C4-2B (cell line): ENCODE measurements around the gene TTC31.

Experiments
- ZFX ChIP-seq: fragments of 450-650 bp; IDR thresholded peaks from 2 replicates; pipeline ENCODE4 v1.6.1; 2017
- TF ChIP-seq, protein P1 (sequence below): fragments of 450-650 bp; conservative IDR thresholded peaks from 2 replicates; pipeline ENCODE4 v1.5.1; 2017; ENCODE audit warnings: mild to moderate bottlenecking

- TF ChIP-seq, protein P1, sequence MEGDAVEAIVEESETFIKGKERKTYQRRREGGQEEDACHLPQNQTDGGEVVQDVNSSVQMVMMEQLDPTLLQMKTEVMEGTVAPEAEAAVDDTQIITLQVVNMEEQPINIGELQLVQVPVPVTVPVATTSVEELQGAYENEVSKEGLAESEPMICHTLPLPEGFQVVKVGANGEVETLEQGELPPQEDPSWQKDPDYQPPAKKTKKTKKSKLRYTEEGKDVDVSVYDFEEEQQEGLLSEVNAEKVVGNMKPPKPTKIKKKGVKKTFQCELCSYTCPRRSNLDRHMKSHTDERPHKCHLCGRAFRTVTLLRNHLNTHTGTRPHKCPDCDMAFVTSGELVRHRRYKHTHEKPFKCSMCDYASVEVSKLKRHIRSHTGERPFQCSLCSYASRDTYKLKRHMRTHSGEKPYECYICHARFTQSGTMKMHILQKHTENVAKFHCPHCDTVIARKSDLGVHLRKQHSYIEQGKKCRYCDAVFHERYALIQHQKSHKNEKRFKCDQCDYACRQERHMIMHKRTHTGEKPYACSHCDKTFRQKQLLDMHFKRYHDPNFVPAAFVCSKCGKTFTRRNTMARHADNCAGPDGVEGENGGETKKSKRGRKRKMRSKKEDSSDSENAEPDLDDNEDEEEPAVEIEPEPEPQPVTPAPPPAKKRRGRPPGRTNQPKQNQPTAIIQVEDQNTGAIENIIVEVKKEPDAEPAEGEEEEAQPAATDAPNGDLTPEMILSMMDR = no peak
- no peak for TF ChIP-seq ZFX
These were observed 43.0 kb upstream of the TTC31 start for GRCh38 chr2:74439803-74440377.
